Progenitor cell of endocrine pancreas (in vitro differentiated cells): ENCODE measurements around the gene RBBP4. TPM values are rescaled to one million over a fixed set of nuclear protein-coding genes. Genes with fewer than 3 reads are reported as not detected.

Experiments used
- DNase-seq: peaks from one replicate; pipeline ENCODE4 v3.0.0; 2021; ENCODE audit warnings: low spot score; ENCODE audit not compliant: unreplicated experiment
- H3K27ac Mint-ChIP-seq: 2 replicates; pipeline ENCODE4 v1.8.0; 2021; ENCODE audit warnings: mild to moderate bottlenecking, moderate library complexity, mixed read lengths
- H3K27me3 Mint-ChIP-seq: 2 replicates; pipeline ENCODE4 v1.8.0; 2021; ENCODE audit warnings: mixed read lengths
- H3K36me3 Mint-ChIP-seq: 2 replicates; pipeline ENCODE4 v1.8.0; 2022; ENCODE audit warnings: mixed read lengths; ENCODE audit not compliant: insufficient read depth
- H3K4me1 Mint-ChIP-seq: 2 replicates; pipeline ENCODE4 v1.8.0; 2021; ENCODE audit warnings: low read depth, mixed read lengths
- H3K4me3 Mint-ChIP-seq: 2 replicates; pipeline ENCODE4 v1.8.0; 2021; ENCODE audit warnings: low read depth, mild to moderate bottlenecking, moderate library complexity, mixed read lengths
- H3K9me3 Mint-ChIP-seq: 2 replicates; pipeline ENCODE4 v1.8.0; 2021; ENCODE audit warnings: low read depth, mixed read lengths
- total RNA-seq: library from RNA; stranded (reverse); gene quantifications from 2 replicates; pipeline ENCODE4 v1.2.1, GENCODE V29; 2021
- TF ChIP-seq, protein P1 (sequence below): fragments of 200-600 bp; sonication (generic); IDR thresholded peaks from one replicate; pipeline ENCODE4 v1.5.0; 2021; ENCODE audit warnings: antibody characterized with exemption, mild to moderate bottlenecking; ENCODE audit not compliant: unreplicated experiment

The RBBP4 gene
- total RNA-seq, 1 donor from 2014 or later, result 426 TPM

DNA sequence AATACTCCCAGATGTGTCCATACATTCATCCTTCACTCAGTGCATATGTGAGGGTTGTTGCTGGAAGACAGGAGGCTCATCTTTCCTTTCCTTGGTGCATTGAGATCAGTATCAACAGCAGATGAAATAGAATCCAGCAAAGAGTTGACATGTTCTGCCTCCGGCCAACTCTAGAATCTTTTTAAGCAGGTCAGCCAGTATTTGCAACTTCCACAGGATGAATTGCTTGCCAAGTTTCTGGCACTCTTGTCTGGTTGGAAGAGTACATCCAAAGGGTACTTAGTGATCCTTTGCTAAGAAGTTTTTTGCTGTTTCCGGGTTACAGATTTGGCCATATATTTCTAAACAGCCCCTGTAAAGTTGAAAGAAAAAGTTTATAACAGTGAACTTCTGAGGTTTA is 30.5 kb downstream of the RBBP4 start:
- DNase-seq, result no peak
- Mint-ChIP-seq H3K9me3 (no peaks in the 10 kb centered on the region), H3K27ac (peak overlapping the region; percentile 81), H3K4me3 (no peak overlapping the region), H3K27me3 (no peaks in the 10 kb centered on the region), H3K36me3 (peaks cover 43% of the 10 kb centered on the region), H3K4me1 (no peaks in the 10 kb centered on the region)
- TF ChIP-seq, protein P1, sequence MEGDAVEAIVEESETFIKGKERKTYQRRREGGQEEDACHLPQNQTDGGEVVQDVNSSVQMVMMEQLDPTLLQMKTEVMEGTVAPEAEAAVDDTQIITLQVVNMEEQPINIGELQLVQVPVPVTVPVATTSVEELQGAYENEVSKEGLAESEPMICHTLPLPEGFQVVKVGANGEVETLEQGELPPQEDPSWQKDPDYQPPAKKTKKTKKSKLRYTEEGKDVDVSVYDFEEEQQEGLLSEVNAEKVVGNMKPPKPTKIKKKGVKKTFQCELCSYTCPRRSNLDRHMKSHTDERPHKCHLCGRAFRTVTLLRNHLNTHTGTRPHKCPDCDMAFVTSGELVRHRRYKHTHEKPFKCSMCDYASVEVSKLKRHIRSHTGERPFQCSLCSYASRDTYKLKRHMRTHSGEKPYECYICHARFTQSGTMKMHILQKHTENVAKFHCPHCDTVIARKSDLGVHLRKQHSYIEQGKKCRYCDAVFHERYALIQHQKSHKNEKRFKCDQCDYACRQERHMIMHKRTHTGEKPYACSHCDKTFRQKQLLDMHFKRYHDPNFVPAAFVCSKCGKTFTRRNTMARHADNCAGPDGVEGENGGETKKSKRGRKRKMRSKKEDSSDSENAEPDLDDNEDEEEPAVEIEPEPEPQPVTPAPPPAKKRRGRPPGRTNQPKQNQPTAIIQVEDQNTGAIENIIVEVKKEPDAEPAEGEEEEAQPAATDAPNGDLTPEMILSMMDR, result no peak

- DNase-seq, result no peak
- no peaks in the 10 kb centered on the region for H3K9me3 Mint-ChIP-seq
- no peak overlapping the region for H3K4me3 Mint-ChIP-seq
- H3K27me3 Mint-ChIP-seq, result no peaks in the 10 kb centered on the region
- TF ChIP-seq, protein P1, result no peak
- H3K27ac Mint-ChIP-seq, result peak overlapping the region; percentile 81
- peaks cover 44% of the 10 kb centered on the region for H3K36me3 Mint-ChIP-seq
- no peaks in the 10 kb centered on the region for H3K4me1 Mint-ChIP-seq
Observed at GRCh38 chr1:32681999-32682398, 31.0 kb downstream of the RBBP4 start.

GRCh38 chr1:32683397-32683796 is 32.4 kb downstream of the RBBP4 start:
- no peak for DNase-seq
- Mint-ChIP-seq H3K27me3 (no peaks in the 10 kb centered on the region), H3K27ac (no peak overlapping the region), H3K4me3 (no peak overlapping the region), H3K36me3 (peaks cover 40% of the 10 kb centered on the region), H3K9me3 (no peaks in the 10 kb centered on the region), H3K4me1 (no peaks in the 10 kb centered on the region)
- TF ChIP-seq, protein P1, result no peak

GRCh38 chr1:32684167-32684811 is 33.3 kb downstream of the RBBP4 start:
- H3K9me3 Mint-ChIP-seq, result no peaks in the 10 kb centered on the region
- H3K4me1 Mint-ChIP-seq, result no peaks in the 10 kb centered on the region
- DNase-seq, result no peak
- no peak overlapping the region for H3K27ac Mint-ChIP-seq
- H3K27me3 Mint-ChIP-seq, result no peaks in the 10 kb centered on the region
- TF ChIP-seq, protein P1, result no peak
- H3K36me3 Mint-ChIP-seq, result peaks cover 40% of the 10 kb centered on the region
- H3K4me3 Mint-ChIP-seq, result no peak overlapping the region

- DNase-seq, result no peak
- TF ChIP-seq, protein P1, result no peak
- H3K4me1 Mint-ChIP-seq, result no peaks in the 10 kb centered on the region
- no peak overlapping the region for H3K4me3 Mint-ChIP-seq
- no peaks in the 10 kb centered on the region for H3K9me3 Mint-ChIP-seq
- no peaks in the 10 kb centered on the region for H3K27me3 Mint-ChIP-seq
- peaks cover 33% of the 10 kb centered on the region for H3K36me3 Mint-ChIP-seq
- peak overlapping the region; percentile 29 for H3K27ac Mint-ChIP-seq
Observed at GRCh38 chr1:32685498-32685897, 34.5 kb downstream of the RBBP4 start.
